Dermis microvascular lymphatic vessel endothelial cell (primary cell): ENCODE data around the gene MFAP4. TPM values are rescaled to one million over a fixed set of nuclear protein-coding genes. Genes with fewer than 3 reads are reported as not detected.

ENCODE experiments used
- DNase-seq, 2 donors: peaks; one replicate each; pipeline versions ENCODE4 v3.0.0 to v3.0.0-alpha.2; 2010; ENCODE audit warnings: low read depth in 2 of 2
- total RNA-seq: library from RNA; depleted of rRNA; stranded (reverse); fragments of >200 nt; gene quantifications from 2 replicates; pipeline ENCODE4 v1.2.1, GENCODE V29; 2014

Gene MFAP4
- total RNA-seq, 1 donor from 2014 or later: not detected

DNA sequence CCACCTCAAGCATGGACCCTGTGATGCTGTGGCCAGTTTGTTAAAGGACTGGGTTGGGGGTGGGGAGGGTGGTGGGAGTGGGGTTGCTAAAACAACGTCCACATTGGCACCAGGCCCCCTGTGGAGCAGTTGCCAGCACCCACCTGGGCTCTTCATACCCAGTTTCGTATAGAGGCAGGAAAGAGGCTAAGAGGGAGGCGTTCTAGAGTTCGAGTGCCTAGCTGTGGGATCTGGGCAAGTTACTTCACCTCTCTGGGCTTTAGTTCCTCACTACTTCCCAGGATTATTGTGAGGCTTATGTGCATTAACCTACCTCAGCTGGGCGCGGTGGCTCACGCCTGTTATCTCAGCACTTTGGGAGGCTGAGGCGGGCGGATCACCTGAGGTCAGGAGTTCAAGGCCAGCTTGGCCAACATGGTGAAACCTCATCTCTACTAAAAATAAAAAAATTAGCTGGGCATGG lies 1.4 kb downstream of the MFAP4 start:
- DNase-seq: no peak

DNA sequence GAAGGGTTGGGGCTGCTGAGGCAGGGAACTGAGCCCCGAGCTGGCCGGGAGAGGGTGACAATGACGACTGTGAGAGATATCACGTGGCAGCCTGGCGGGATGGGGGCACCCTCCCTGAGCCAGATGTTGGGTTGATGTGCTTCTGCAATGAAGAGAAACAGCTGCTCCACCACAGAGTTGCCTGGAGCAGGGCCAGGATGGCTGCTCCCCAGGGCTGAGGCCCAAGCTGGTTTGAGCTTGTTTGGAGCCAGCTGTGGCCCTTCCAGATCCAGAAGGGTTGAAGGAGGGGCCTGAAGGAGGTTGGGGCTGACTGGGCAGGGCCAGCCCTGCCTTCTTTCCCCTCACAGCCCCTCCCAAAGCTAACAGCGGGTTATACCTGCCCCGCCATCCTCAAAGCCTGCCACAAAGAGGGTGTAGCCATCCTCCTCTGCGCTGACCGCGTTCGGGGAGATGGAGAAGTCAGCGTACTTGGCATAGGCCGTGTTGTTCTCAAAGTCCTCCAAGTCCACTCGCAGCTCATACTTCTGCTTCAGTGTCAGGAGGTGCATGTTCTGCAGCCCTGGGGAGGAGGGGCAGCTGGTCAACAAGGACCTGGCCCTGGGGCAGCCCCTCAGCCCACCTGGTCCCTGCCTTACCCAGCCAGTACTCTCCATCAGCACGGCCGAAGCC lies 2.1 kb downstream of the MFAP4 start:
- DNase-seq: no peak

DNA sequence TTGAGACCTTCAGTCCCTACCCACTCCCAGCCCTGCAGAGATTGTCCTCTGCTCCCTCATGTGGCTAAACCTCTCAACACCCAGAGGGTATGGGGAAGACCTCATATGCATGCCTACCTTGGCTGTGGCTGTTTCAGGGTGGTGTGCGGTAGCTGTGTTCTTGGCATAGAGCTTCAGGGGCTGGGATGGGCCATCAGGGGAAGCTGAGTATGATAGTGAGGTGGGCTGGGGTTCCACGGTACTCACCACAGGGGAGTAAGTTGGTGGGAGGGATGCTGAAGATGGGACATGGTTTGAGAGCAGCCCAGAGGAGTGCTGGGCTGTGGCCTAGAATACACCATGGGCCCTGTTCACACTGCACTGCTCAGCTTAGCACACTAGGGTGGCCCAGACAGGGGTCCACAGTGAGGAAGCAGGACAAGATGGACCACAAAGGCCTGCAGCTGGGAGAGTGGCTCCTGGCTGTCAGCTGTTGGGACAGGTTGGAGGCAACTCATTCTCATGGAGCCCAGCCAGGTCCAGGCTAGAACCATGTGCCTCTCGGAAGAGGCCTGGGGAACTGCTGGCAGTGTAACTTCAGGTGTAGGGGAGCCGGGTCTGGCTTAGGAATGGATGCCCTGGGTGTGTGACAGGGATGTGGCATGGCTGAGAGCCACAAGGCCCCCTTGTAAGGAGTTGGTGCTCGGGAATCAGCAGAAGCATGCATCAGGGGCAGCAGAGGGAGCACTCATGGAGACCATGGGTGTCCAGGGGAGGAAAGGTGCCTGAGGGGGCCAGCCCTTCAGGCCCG lies 3.1 kb downstream of the MFAP4 start:
- DNase-seq: no peak

DNA sequence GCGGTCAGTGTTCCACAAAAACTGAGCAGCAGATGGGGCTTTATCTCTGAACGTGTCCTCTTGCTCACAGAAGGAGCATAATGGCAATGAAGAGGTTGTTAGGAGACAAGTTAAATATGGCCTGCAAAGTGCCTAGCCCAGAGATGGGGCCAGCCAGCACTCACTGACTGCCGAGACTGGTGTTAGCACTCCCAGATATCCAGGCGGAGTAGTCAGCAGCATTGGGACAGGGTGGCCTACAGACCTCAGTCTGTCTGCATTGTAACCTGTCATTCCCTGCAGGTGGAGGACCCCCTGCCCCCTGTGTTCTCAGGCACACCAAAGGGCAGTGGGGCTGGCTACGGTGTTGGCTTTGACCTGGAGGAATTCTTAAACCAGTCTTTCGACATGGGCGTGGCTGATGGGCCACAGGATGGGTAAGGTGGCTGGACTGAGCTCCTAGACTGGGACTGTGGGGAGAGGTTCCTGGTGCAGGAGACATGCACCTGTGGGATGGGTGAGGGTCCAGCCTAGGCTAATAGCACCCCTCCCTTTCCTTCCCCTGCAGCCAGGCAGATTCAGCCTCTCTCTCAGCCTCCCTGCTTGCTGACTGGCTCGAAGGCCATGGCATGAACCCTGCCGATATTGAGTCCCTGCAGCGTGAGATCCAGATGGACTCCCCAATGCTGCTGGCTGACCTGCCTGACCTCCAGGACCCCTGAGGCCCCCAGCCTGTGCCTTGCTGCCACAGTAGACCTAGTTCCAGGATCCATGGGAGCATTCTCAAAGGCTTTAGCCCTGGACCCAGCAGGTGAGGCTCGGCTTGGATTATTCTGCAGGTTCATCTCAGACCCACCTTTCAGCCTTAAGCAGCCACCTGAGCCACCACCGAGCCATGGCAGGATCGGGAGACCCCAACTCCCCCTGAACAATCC lies 4.2 kb downstream of the MFAP4 start:
- DNase-seq: no peak

DNA sequence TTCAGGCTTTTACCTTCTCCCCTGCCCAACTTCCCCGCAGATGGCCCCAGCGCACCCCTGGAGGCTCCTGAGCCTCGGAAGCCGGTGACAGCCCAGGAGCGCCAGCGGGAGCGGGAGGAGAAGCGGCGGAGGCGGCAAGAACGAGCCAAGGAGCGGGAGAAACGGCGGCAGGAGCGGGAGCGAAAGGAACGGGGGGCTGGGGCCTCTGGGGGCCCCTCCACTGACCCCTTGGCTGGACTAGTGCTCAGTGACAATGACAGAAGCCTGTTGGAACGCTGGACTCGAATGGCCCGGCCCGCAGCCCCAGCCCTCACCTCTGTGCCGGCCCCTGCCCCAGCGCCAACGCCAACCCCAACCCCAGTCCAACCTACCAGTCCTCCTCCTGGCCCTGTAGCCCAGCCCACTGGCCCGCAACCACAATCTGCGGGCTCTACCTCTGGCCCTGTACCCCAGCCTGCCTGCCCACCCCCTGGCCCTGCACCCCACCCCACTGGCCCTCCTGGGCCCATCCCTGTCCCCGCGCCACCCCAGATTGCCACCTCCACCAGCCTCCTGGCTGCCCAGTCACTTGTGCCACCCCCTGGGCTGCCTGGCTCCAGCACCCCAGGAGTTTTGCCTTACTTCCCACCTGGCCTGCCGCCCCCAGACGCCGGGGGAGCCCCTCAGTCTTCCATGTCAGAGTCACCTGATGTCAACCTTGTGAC lies 5.1 kb downstream of the MFAP4 start:
- DNase-seq: no peak

DNA sequence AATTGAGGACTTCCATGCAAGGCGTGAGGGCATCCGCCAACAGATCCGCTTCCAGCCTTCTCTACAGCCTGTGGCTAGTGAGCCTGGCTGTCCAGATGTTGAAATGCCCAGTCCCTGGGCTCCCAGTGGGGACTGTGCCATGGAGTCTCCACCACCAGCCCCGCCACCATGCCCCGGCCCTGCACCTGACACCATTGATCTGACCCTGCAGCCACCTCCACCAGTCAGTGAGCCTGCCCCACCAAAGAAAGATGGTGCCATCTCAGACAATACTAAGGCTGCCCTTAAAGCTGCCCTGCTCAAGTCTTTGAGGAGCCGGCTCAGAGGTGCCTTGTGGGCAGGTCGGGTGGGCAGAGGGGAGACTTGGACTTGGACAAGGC lies 5.6 kb downstream of the MFAP4 start:
- DNase-seq: no peak

DNA sequence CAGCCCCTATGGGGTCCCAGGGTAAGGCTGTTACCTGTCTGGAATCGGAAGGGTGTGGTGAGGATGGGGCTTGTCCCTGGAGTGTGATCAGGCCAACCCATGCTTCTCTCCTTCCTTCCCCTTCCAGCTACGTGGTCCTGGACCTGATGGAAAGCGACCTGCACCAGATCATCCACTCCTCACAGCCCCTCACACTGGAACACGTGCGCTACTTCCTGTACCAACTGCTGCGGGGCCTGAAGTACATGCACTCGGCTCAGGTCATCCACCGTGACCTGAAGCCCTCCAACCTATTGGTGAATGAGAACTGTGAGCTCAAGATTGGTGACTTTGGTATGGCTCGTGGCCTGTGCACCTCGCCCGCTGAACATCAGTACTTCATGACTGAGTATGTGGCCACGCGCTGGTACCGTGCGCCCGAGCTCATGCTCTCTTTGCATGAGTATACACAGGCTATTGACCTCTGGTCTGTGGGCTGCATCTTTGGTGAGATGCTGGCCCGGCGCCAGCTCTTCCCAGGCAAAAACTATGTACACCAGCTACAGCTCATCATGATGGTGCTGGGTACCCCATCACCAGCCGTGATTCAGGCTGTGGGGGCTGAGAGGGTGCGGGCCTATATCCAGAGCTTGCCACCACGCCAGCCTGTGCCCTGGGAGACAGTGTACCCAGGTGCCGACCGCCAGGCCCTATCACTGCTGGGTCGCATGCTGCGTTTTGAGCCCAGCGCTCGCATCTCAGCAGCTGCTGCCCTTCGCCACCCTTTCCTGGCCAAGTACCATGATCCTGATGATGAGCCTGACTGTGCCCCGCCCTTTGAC lies 6.3 kb downstream of the MFAP4 start:
- DNase-seq: no peak

DNA sequence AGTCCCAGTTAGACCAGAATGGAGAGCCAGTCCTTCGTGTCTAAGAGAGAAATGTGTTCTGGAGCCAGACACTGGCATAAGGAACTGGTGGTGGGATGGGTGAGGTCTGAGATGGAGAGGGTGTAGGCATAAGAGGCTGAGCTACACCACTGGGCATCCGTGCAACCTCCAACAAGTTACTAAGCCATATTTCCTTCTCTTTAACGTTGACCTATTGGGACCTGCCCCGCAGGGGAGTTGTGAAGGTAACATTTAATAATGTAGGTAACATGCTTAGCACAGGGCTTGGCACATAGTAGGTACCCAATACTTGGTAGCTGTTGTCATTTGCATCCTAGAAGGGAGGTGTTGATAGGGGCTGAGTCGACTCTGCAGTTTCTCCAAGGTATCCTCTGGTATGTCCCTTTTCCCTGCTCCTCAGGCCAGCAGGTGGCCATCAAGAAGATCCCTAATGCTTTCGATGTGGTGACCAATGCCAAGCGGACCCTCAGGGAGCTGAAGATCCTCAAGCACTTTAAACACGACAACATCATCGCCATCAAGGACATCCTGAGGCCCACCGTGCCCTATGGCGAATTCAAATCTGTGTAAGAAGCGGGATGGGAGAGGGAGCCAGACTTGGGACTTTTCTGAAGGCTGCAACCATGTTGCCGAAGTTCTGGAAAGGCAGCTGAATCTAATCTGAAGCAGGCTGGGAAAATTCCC lies 7.5 kb downstream of the MFAP4 start:
- DNase-seq: no peak

DNA sequence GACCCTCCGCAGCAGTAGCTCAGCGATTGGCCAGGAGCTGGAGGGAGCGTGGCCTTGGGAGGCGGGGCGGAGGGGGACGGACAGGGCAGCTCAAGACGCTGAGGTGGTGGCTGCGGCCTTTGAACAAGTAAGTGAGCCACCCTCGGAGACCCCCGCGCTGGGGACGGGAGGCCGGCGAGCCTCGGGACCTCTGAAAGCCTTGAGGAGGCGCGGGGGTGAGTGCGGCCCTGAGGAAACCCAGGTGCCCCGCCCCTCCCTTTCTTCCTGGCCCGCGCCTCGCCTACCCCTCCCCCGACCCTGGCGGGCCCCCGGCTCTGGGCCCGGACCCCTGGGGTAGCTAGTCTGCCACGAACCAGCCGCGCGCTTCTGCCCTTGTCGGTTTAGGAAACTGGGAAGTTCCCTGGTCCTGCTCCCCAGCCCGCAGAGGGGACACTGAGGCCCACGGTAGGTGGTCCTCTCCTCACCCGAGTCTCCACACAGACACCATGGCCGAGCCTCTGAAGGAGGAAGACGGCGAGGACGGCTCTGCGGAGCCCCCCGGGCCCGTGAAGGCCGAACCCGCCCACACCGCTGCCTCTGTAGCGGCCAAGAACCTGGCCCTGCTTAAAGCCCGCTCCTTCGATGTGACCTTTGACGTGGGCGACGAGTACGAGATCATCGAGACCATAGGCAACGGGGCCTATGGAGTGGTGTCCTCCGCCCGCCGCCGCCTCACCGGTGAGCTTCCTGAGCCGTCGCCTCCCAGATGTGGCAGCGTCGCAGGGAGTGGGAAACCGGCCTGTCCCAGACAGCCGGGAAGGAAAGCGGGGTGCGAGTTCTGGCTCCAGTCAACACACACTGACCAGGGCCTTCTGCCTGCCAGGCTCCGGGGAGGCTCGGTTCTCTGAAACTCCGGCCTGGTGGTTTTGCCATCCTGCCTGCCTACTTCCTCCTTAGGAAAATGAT lies 8.3 kb downstream of the MFAP4 start, which contains the start of gene MAPK7:
TSS of gene MAPK7 (plus strand) at position 83 of the 945 bp plus-strand sequence. CDS start at position 486, 403 bp downstream.
- peak in 1 of 2 donors; percentile 17 for DNase-seq

DNA sequence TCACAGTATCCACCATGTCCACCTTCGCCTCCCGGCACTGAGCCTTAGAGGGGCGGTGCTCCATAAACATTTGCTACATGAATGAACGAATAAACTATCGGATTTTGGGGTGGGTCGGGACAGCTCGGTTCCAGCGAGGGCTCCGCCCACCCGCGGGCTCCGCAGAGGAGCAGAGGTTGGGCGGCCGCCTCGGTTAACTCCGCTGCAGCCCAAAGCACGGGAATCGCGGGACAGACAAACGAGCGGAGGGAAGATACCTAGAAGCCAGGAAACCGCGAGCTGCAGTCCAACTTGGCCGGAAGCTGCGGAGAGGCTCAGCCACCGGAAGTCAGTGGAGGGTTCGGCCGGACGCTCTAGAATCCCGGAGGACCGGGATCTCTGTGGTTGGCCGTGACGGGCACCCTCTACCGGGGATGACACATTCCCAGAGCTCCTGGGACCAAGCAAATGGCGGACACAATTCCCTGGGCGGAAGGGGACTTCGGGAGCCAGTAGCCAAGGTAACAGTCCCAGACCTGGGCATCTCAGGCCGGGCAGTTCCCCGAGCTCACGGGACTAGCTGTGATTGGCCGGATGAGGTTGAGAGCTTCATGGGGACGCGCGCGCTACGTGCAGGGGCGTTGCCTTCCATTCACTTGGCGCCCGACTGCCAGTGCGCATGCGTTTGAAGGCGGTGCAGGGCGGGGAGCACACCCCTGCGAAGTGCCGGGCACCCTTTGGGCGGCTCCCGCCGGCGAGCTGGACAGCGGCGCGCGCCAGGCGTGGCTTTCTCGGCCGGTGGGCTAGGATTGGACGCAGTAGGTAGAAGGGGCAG lies 9.2 kb downstream of the MFAP4 start:
- peak; percentile 96 to 99 for DNase-seq

DNA sequence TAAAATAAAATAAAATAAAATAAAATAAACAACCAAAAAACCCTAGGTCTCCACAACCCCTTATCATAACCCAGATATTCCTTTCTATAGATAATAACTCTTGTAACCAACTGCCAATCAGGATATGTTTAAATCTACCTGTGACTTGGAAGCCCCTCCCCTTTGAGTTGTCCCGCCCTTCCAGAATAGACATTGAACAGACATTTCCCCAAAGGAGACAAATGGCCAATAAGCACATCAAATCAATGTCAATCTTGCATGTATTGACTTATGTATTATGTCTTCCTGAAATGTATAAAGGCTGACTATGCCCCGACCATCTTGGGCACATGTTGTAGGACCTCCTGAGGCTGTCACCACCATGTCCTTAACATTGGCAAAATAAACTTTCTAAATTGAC lies 10.2 kb downstream of the MFAP4 start:
- DNase-seq: no peak

DNA sequence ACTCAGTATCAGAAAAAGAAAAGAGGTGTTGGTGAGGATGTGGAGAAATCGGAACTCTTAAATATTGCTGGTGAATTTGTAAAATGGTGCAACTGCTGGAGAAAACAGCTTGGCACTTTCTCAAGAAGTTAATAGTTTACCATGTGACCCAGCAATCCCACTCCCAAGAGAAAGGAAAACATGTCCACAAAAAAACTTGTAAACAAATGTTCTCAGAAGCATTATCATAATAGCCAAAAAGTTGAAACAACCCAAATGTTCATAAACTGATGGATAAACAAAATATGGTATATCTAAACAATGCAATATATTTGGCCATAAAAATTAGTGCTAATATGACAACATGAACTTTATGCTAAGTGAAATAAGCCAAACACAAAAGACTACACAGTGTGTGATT lies 11.3 kb downstream of the MFAP4 start:
- DNase-seq: no peak

DNA sequence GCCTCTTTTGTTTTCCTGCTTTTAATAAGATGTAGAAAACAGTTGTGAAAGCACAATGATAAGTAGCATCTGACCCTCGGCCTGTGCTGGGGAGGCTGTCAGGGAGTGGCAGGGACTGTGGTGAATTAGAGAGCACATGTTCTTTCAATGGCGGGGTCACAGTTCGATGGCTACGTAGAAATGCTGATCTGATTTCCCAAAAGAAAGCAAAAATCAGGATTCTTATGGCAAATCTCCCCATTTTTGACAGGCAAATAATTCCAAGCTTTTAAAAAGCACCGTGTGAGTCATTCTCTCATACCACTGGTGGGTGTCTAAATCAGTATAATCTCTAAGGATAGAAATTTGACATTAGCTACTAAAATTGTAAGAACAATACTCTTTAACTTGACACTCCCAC lies 12.9 kb downstream of the MFAP4 start:
- no peak for DNase-seq

DNA sequence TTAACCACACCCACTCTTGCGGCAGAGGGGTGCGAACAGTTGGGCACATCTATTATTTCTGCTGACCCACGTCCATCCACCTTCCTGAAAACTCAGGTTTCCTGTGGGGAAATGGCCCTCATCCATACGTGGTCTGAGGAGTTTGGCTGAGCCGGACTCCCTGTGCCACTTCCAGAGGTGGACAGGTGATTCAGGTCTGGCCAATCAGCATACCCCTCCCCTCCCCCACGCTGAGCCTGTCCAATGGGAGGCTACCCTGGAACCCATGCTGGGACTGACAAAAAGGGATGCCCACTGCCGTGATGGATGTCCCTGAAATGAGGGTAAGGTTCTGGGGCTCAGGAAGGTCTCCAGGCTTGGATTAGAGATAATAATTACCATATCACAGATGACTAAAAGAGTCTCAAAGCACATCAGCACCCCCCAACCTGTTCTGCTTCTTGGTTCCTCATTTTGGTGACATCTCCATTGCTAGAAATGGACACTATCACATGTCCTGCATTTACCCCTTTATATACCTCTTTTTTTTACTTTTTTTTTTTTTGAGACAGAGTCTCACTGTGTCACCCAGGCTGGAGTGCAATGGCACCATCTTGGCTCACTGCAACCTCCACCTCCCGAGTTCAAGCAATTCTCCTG lies 14.0 kb downstream of the MFAP4 start:
- no peak for DNase-seq

DNA sequence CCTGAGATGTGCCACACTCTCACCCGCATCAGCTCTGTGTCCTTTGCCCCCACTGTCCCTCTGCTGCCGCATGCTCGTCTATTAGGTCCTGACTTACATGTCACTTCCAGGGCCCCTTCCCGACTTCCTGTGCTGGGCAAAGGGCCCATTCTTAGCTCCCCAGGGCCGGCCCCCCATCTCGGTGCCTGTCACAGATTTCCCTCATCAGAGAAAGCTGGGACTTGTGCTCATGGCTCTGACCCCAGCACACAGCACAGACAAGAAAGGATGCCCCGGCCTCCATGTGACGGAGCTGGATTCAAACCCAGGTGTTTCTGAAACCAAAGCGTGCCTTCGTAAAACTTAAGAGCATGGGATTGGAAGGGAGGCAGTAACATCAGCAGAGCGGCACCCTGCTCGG lies 14.6 kb downstream of the MFAP4 start:
- DNase-seq: no peak

DNA sequence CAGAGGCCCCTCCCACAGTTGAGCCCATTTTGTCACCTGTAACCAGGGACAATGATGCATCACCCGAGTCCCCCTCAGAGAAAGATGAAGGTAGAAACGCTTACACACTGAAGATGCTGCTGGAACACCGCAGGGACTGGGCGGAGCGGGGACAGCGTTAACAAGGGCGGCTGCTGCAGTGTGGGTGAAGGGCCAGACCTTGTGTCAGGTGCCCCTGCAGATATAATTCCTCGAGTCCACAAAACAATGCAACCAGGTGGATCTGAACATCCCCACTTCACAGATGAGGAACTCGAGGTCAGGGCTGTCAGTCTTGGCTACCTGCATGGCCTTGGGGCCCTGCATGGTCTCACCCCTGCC lies 15.0 kb downstream of the MFAP4 start:
- no peak for DNase-seq

DNA sequence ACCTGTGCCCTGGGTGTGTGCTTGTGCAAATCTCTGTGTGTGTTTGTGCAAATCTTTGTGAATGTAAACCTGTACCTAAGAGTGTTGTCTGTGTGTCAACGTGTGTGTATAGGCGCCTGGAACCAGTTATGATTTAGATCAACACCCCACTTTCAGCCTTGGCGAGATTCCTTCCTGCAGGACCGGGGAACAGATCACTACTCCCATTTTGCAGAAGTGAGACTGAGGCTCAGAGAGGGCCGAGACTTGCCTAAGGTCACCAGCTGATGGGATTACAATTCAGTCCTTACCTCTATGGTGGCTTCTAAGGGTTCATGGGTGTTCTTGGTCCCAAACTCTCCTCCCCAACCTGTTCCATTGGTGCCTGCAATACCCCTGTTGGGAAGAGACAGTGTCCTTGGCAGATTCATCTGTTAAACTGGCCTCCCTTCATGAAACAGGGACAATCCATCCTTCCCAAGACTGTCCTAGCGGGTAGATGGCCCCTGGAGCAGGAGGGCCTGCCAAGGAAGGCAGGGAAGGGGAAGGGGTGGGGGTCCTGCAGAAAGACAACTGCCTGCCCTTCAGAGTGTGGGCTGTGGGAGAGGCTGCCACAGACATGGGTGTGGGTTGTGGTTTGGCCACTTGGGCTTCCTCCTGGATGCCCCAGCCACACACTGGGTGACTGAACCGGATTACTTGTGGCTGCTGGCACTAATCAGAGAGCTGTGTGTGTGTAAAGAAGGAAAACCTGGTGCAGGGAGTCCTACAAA lies 15.6 kb downstream of the MFAP4 start:
- no peak for DNase-seq
